IMR-90 (cell line): ENCODE data around the gene HS3ST5. TPM values are rescaled to one million over a fixed set of nuclear protein-coding genes. Genes with fewer than 3 reads are reported as not detected.

ENCODE experiments used
- ATAC-seq: fragments of 200-7000 bp; cut with Tn5 transposase; 2 replicates; pipeline ENCODE4 v1.9.1; 2020; ENCODE audit warnings: low read depth, mild to moderate bottlenecking, moderate library complexity
- BruUV-seq: library from RNA; stranded (reverse); fragments of 400-500 nt; replicated peaks from 2 replicates; lab custom pipeline; 2021; lab: Mats Ljungman, UMichigan
- CTCF ChIA-PET: fragments of 300-600 bp; formaldehyde crosslinking; extraction: SDS; loops from one replicate; lab custom pipeline; 2021; ENCODE audit warnings: antibody characterized with exemption; lab: Yijun Ruan, JAX
- POLR2A ChIA-PET: fragments of 300-600 bp; sonication (Branson Sonifier 250); formaldehyde crosslinking; loops from one replicate; lab custom pipeline; 2022; ENCODE audit warnings: antibody characterized with exemption; ENCODE audit not compliant: unreplicated experiment; lab: Charles Lee
- DNase-seq: peaks from one replicate; pipeline ENCODE4 v3.0.0; 2013
- H2AFZ ChIP-seq: replicated peaks from 2 replicates; pipeline ENCODE3; 2013; ENCODE audit warnings: low read length, mild to moderate bottlenecking; ENCODE audit not compliant: poor library complexity
- H2AK5ac ChIP-seq: 2 replicates; pipeline ENCODE4 v1.6.1; 2013; ENCODE audit warnings: low read depth, low read length, inconsistent platforms
- H2AK9ac ChIP-seq: replicated peaks from 2 replicates; pipeline ENCODE3; 2013; ENCODE audit warnings: mild to moderate bottlenecking, low read depth, low read length, moderate library complexity; ENCODE audit not compliant: poor library complexity
- H2BK120ac ChIP-seq: 2 replicates; pipeline ENCODE4 v1.6.1; 2013; ENCODE audit warnings: low read depth, low read length, inconsistent platforms
- H2BK15ac ChIP-seq: 3 replicates; pipeline ENCODE4 v1.6.1; 2013; ENCODE audit warnings: low read depth, low read length, inconsistent platforms
- H2BK20ac ChIP-seq: 2 replicates; pipeline ENCODE4 v1.6.1; 2013; ENCODE audit warnings: low read depth, mild to moderate bottlenecking, inconsistent platforms, low read length, moderate library complexity
- H2BK5ac ChIP-seq: 2 replicates; pipeline ENCODE4 v1.6.1; 2013; ENCODE audit warnings: mild to moderate bottlenecking, low read depth, low read length, inconsistent platforms; ENCODE audit not compliant: poor library complexity, severe bottlenecking
- H3K14ac ChIP-seq: replicated peaks from 2 replicates; pipeline ENCODE4 v1.6.1; 2013; ENCODE audit warnings: low read depth, low read length, inconsistent platforms
- H3K18ac ChIP-seq: 2 replicates; pipeline ENCODE4 v1.6.1; 2013; ENCODE audit warnings: low read depth, low read length, control low read depth
- H3K23ac ChIP-seq: 2 replicates; pipeline ENCODE4 v1.6.1; 2013; ENCODE audit warnings: low read depth, low read length, inconsistent platforms
- H3K27ac ChIP-seq: 2 replicates; pipeline ENCODE4 v1.5.1; 2013; ENCODE audit warnings: mild to moderate bottlenecking, control low read depth, low read length; ENCODE audit not compliant: insufficient read depth
- H3K27me3 ChIP-seq: 2 replicates; pipeline ENCODE4 v1.6.1; 2013; ENCODE audit warnings: low read length; ENCODE audit not compliant: control insufficient read depth, insufficient read depth
- H3K36me3 ChIP-seq: 2 replicates; pipeline ENCODE4 v1.6.1; 2013; ENCODE audit warnings: low read length, mixed read lengths; ENCODE audit not compliant: control insufficient read depth, insufficient read depth
- H3K4ac ChIP-seq: 2 replicates; pipeline ENCODE4 v1.6.1; 2013; ENCODE audit warnings: low read depth, low read length, inconsistent platforms
- H3K4me1 ChIP-seq: 2 replicates; pipeline ENCODE4 v1.6.1; 2013; ENCODE audit warnings: low read length, mixed read lengths; ENCODE audit not compliant: control insufficient read depth, insufficient read depth
- H3K4me2 ChIP-seq: 2 replicates; pipeline ENCODE4 v1.6.1; 2013; ENCODE audit warnings: low read depth, mild to moderate bottlenecking, control low read depth, low read length, moderate library complexity
- H3K4me3 ChIP-seq: 2 replicates; pipeline ENCODE4 v1.5.1; 2013; ENCODE audit warnings: low read depth, mild to moderate bottlenecking, control low read depth, low read length, moderate library complexity; ENCODE audit not compliant: insufficient read depth
- H3K56ac ChIP-seq: 2 replicates; pipeline ENCODE4 v1.6.1; 2013; ENCODE audit warnings: low read length, inconsistent platforms; ENCODE audit not compliant: insufficient read depth; ENCODE audit errors: extremely low read depth
- H3K79me1 ChIP-seq, 2 experiments: 2 replicates each; pipeline ENCODE4 v1.6.1; 2013; ENCODE audit warnings: low read length in 2 of 2, inconsistent platforms in 1 of 2, low read depth in 1 of 2
- H3K9ac ChIP-seq: 2 replicates; pipeline ENCODE4 v1.6.1; 2013; ENCODE audit warnings: low read depth, low read length, control low read depth
- H3K9me1 ChIP-seq: 2 replicates; pipeline ENCODE4 v1.6.1; 2013; ENCODE audit warnings: low read length, inconsistent platforms; ENCODE audit not compliant: insufficient read depth
- H3K9me3 ChIP-seq: 2 replicates; pipeline ENCODE4 v1.6.1; 2013; ENCODE audit warnings: low read length; ENCODE audit not compliant: control insufficient read depth, insufficient read depth
- H4K20me1 ChIP-seq: 2 replicates; pipeline ENCODE4 v1.6.1; 2013; ENCODE audit warnings: low read length, inconsistent platforms; ENCODE audit not compliant: insufficient read depth
- H4K5ac ChIP-seq: 2 replicates; pipeline ENCODE4 v1.6.1; 2013; ENCODE audit warnings: mild to moderate bottlenecking, low read depth, low read length, control low read depth
- H4K8ac ChIP-seq, 2 experiments: 2 replicates each; pipeline ENCODE4 v1.6.1; 2013; ENCODE audit warnings: low read depth in 2 of 2, low read length in 2 of 2, control low read depth in 1 of 2, inconsistent platforms in 1 of 2
- H4K91ac ChIP-seq: 2 replicates; pipeline ENCODE4 v1.6.1; 2013; ENCODE audit warnings: low read depth, low read length, inconsistent platforms; ENCODE audit not compliant: insufficient read depth
- BHLHE40 ChIP-seq: fragments of 150-350 bp; IDR thresholded peaks from 2 replicates; pipeline ENCODE4 v1.6.1; 2016; ENCODE audit warnings: mild to moderate bottlenecking, low read depth, low read length
- CHD1 ChIP-seq: IDR thresholded peaks from 2 replicates; pipeline ENCODE4 v1.6.1; 2012; ENCODE audit warnings: low read depth, low read length, improper control_type of control experiment
- WGBS, 2 experiments: methylation state at CpG; one replicate each; pipeline versions ENCODE4 v1.1.5 to v1.1.7; 2013; ENCODE audit warnings: missing lambda C conversion rate in 2 of 2; ENCODE audit not compliant: insufficient read length in 1 of 2; ENCODE audit errors: extremely low coverage in 2 of 2; 5-methylcytosine and 5-hydroxymethylcytosine counted together
- dilution Hi-C: fragments of 300-500 bp; cut with HindIII; formaldehyde crosslinking; loops from one replicate; pipeline ENCODE4 v1.14.3; 2018; ENCODE audit warnings: low sequenced_read_pairs; ENCODE audit not compliant: unreplicated experiment
- in situ Hi-C: fragments of 300-500 bp; cut with MboI; formaldehyde crosslinking; loops from 3 replicates; pipeline ENCODE4 v1.14.3; 2019; ENCODE audit warnings: low sequenced_read_pairs, inconsistent platforms, mixed read lengths
- intact Hi-C: fragments of 100-400 bp; cut with micrococcal nuclease; formaldehyde crosslinking; loops from 2 replicates; pipeline ENCODE4 v1.10.0; 2022
- polyA plus RNA-seq, 3 experiments: library from polyadenylated mRNA; depleted of rRNA; stranded (reverse); fragments of >200 nt; gene quantifications; 2 replicates each; pipeline ENCODE4 v1.2.3, GENCODE V29; 2012; ENCODE audit warnings: low replicate concordance in 1 of 3
- total RNA-seq: library from RNA; depleted of rRNA; stranded (reverse); fragments of >200 nt; gene quantifications from 2 replicates; pipeline ENCODE4 v1.2.3, GENCODE V29; 2012

The HS3ST5 gene
- total and polyA plus RNA-seq, 2 of the 4 experiments (the other 2 are of a cell fraction), result not detected

DNA sequence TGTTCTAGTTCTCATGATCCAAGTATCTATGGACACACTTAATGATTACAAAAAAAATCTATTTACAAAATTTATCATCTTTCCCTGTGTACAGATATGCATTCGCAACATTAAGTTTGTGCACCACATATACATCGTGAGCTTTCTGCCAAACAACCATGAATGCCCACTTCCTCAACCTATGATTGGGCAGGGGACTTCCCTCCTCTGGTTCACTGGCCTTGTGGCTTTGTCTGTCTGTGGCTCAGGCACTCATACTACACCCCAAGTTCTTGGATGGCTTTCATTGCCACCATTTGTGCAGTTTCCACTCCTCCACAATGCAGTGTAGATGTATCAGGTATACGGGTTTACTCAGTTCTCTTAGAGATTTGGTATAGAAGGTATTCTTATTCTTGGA, 74.9 kb downstream of the HS3ST5 start:
- Histone ChIP-seq H4K20me1 (no peaks in the 10 kb centered on the region), H3K9ac (no peak overlapping the region), H3K79me1 (no peaks in the 10 kb centered on the region), H3K9me1 (no peaks in the 10 kb centered on the region), H3K27ac (no peak overlapping the region), H3K18ac (no peak overlapping the region), H3K14ac (no peak overlapping the region), H2BK5ac (no peak overlapping the region), H3K4me3 (no peak overlapping the region), H4K91ac (no peak overlapping the region), H2AFZ (no peak overlapping the region), H2AK9ac (no peak overlapping the region), H3K23ac (no peak overlapping the region), H3K9me3 (no peaks in the 10 kb centered on the region), H2BK120ac (no peak overlapping the region), H2BK20ac (no peak overlapping the region), H2AK5ac (no peak overlapping the region), H3K36me3 (no peaks in the 10 kb centered on the region), H3K4me2 (no peak overlapping the region), H3K27me3 (no peaks in the 10 kb centered on the region), H3K4ac (no peak overlapping the region), H4K8ac (no peak overlapping the region), H2BK15ac (no peak overlapping the region), H3K4me1 (no peaks in the 10 kb centered on the region), H4K5ac (no peak overlapping the region), H3K56ac (no peak overlapping the region)
- no CpG with 5 or more reads among the region's 3 CpGs for WGBS, 2 experiments
- dilution Hi-C loops (no loop called here), in situ Hi-C loops (no loop called here), intact Hi-C loops (no loop called here)
- TF ChIP-seq CHD1 (no peak), BHLHE40 (no peak)
- BruUV-seq, result no TSS peak
- DNase-seq (no peak), ATAC-seq (no peak)
- ChIA-PET CTCF (no interaction called here), POLR2A (no interaction called here)
